Measurements from ENCODE around the gene MDGA2. TPM values are rescaled to one million over a fixed set of nuclear protein-coding genes. Genes with fewer than 3 reads are reported as not detected.

Gene MDGA2
- total and polyA plus RNA-seq, 2 donors (not counting 1 experiment from before 2014, with no cell fraction given) = not detected

DNA sequence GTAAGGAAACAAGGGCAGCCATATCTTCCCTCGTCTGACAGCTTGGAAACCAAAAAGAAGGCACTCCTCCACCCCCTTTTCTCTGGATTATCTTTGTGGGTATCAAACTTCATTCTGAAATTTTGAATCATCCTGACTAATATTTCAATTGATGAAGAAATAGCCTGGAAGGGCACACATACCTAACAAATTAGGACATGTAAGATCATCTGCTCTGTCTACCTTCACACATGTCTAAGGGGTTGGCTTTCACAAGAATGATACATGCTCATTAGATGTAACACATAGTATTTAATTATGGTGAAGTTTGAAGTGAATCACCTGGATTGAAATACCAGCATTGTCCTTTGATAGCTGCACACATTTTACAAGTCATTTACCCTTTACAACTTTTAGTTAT, 675.7 kb downstream of the MDGA2 start:
- H4K20me1 ChIP-seq (ENCODE audit: control insufficient read depth, extremely low read depth, insufficient read depth, low read length) = no peaks in the 10 kb centered on the region
- no peaks in the 10 kb centered on the region for H3K4me1 ChIP-seq (ENCODE audit: control insufficient read depth, extremely low read depth, insufficient read depth, low read length)
- no peaks in the 10 kb centered on the region for H3K79me2 ChIP-seq (ENCODE audit: control insufficient read depth, insufficient read depth, low read length)
- H3K4me3 ChIP-seq (replicated peaks in 1 of 4; ENCODE audit: control extremely low read depth in 1 of 4, insufficient read depth in 1 of 4, low read depth in 3 of 4, low read length in 4 of 4) = no peak overlapping the region
- no peaks in the 10 kb centered on the region for H3K36me3 ChIP-seq (ENCODE audit: control insufficient read depth, insufficient read depth, low read length)
- no peaks in the 10 kb centered on the region for H3K9me3 ChIP-seq (ENCODE audit: control insufficient read depth, insufficient read depth, low read depth, low read length)
- no peak overlapping the region for H3K9ac ChIP-seq (ENCODE audit: insufficient read depth, low read length)
- no peaks in the 10 kb centered on the region for H3K27me3 ChIP-seq (ENCODE audit: control insufficient read depth, insufficient read depth, low read length)
- DNase-seq (ENCODE audit: low read depth in 2 of 2) = no peak
- TF ChIP-seq EZH2 (IDR thresholded peaks at IDR 0.05; ENCODE audit: low read length, missing control alignments) = no peak
- TF ChIP-seq, protein P1, sequence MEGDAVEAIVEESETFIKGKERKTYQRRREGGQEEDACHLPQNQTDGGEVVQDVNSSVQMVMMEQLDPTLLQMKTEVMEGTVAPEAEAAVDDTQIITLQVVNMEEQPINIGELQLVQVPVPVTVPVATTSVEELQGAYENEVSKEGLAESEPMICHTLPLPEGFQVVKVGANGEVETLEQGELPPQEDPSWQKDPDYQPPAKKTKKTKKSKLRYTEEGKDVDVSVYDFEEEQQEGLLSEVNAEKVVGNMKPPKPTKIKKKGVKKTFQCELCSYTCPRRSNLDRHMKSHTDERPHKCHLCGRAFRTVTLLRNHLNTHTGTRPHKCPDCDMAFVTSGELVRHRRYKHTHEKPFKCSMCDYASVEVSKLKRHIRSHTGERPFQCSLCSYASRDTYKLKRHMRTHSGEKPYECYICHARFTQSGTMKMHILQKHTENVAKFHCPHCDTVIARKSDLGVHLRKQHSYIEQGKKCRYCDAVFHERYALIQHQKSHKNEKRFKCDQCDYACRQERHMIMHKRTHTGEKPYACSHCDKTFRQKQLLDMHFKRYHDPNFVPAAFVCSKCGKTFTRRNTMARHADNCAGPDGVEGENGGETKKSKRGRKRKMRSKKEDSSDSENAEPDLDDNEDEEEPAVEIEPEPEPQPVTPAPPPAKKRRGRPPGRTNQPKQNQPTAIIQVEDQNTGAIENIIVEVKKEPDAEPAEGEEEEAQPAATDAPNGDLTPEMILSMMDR (conservative IDR thresholded peaks at IDR 0.05 in 1 of 2, IDR thresholded peaks at IDR 0.05 in 1 of 2; ENCODE audit: low read depth in 1 of 2, low read length in 2 of 2) = no peak
- H3K4me2 ChIP-seq (ENCODE audit: extremely low read depth, insufficient read depth, low read length) = no peak overlapping the region
- no peak overlapping the region for H3K27ac ChIP-seq (ENCODE audit: insufficient read depth, low read length)
- no peak overlapping the region for H2AFZ ChIP-seq (ENCODE audit: low read length)

DNA sequence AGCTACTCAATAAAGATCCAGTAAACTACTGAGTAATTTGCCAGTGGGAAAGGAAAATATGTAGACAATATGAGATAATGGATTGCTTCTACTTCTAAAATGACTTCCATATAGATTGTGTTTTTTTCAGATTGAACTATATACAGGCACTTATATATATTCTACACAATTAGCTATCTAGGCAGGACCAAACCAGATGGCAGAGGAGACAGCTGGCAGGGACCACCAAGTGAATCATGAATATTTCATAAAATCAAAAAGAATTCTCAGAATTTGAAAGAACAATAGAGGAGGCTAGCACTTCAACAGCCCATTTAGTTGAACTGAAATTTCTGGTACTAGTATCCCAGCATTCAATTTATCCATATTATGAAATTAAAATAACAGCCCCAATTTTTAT, 685.8 kb downstream of the MDGA2 start:
- Histone ChIP-seq H3K79me2 (ENCODE audit: control insufficient read depth, insufficient read depth, low read length) (no peaks in the 10 kb centered on the region), H3K9ac (ENCODE audit: insufficient read depth, low read length) (no peak overlapping the region), H3K4me2 (ENCODE audit: extremely low read depth, insufficient read depth, low read length) (no peak overlapping the region), H3K4me3 (replicated peaks in 1 of 4; ENCODE audit: control extremely low read depth in 1 of 4, insufficient read depth in 1 of 4, low read depth in 3 of 4, low read length in 4 of 4) (no peak overlapping the region), H3K27ac (ENCODE audit: insufficient read depth, low read length) (no peak overlapping the region), H2AFZ (ENCODE audit: low read length) (no peak overlapping the region), H3K9me3 (ENCODE audit: control insufficient read depth, insufficient read depth, low read depth, low read length) (no peaks in the 10 kb centered on the region), H4K20me1 (ENCODE audit: control insufficient read depth, extremely low read depth, insufficient read depth, low read length) (no peaks in the 10 kb centered on the region), H3K36me3 (ENCODE audit: control insufficient read depth, insufficient read depth, low read length) (no peaks in the 10 kb centered on the region), H3K4me1 (ENCODE audit: control insufficient read depth, extremely low read depth, insufficient read depth, low read length) (no peaks in the 10 kb centered on the region), H3K27me3 (ENCODE audit: control insufficient read depth, insufficient read depth, low read length) (no peaks in the 10 kb centered on the region)
- DNase-seq (ENCODE audit: low read depth in 2 of 2) = no peak
- TF ChIP-seq, protein P1 (conservative IDR thresholded peaks at IDR 0.05 in 1 of 2, IDR thresholded peaks at IDR 0.05 in 1 of 2; ENCODE audit: low read depth in 1 of 2, low read length in 2 of 2) = no peak
- no peak for TF ChIP-seq EZH2 (IDR thresholded peaks at IDR 0.05; ENCODE audit: low read length, missing control alignments)

DNA sequence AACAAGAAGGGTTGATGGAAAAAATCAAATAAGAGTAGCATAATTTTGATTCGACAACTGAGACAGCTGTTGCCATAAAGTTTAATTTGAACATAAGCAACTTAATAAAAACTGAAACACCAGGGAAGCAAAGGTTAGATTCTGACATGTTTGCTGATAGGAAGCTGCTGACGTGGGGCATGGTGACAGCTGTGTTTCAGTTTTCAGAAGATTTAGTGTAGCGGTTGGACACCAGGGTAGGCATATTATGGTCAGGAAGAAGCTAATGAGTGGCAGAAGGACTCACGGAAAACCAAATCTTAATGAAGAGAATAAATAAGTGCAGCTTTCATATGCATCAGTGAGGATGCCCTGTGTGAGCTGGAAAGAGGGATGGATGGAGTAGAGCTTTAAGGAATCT, 687.1 kb downstream of the MDGA2 start:
- Histone ChIP-seq H3K4me1 (ENCODE audit: control insufficient read depth, extremely low read depth, insufficient read depth, low read length) (no peaks in the 10 kb centered on the region), H3K9ac (ENCODE audit: insufficient read depth, low read length) (no peak overlapping the region), H3K4me3 (replicated peaks in 1 of 4; ENCODE audit: control extremely low read depth in 1 of 4, insufficient read depth in 1 of 4, low read depth in 3 of 4, low read length in 4 of 4) (no peak overlapping the region), H3K27ac (ENCODE audit: insufficient read depth, low read length) (no peak overlapping the region), H3K79me2 (ENCODE audit: control insufficient read depth, insufficient read depth, low read length) (no peaks in the 10 kb centered on the region), H3K4me2 (ENCODE audit: extremely low read depth, insufficient read depth, low read length) (no peak overlapping the region), H4K20me1 (ENCODE audit: control insufficient read depth, extremely low read depth, insufficient read depth, low read length) (no peaks in the 10 kb centered on the region), H3K9me3 (ENCODE audit: control insufficient read depth, insufficient read depth, low read depth, low read length) (no peaks in the 10 kb centered on the region), H2AFZ (ENCODE audit: low read length) (no peak overlapping the region), H3K27me3 (ENCODE audit: control insufficient read depth, insufficient read depth, low read length) (no peaks in the 10 kb centered on the region), H3K36me3 (ENCODE audit: control insufficient read depth, insufficient read depth, low read length) (no peaks in the 10 kb centered on the region)
- DNase-seq (ENCODE audit: low read depth in 2 of 2) = no peak
- TF ChIP-seq, protein P1 (conservative IDR thresholded peaks at IDR 0.05 in 1 of 2, IDR thresholded peaks at IDR 0.05 in 1 of 2; ENCODE audit: low read depth in 1 of 2, low read length in 2 of 2) = no peak
- no peak for TF ChIP-seq EZH2 (IDR thresholded peaks at IDR 0.05; ENCODE audit: low read length, missing control alignments)
